Esophagus squamous epithelium (tissue), 5 donors: ENCODE measurements around the gene ARHGEF25. TPM values are rescaled to one million over a fixed set of nuclear protein-coding genes. Genes with fewer than 3 reads are reported as not detected.
A peak's percentile ranks its signal among the peaks of the same experiment; 100 is the strongest.
"Not testable (repeated sequence)": the region's sequence is repeated elsewhere in the genome, so short reads cannot be mapped to it uniquely, and the experiment has no call there.

ENCODE experiments used
- DNase-seq: peaks from one replicate; lab custom pipeline; 2025; lab: John Stamatoyannopoulos, UW
- H3K27ac ChIP-seq, 4 donors: fragments of 200-600 bp; sonication (generic); one replicate each; pipeline ENCODE4 v1.5.1; 2016 to 2019; ENCODE audit warnings: mild to moderate bottlenecking in 1 of 4
- H3K27me3 ChIP-seq, 4 donors: fragments of 200-600 bp; sonication (generic); 1 replicate in 3 of 4; 2 replicates in 1 of 4; pipeline versions ENCODE4 v1.5.1 to v1.6.0; 2017 to 2021; ENCODE audit warnings: antibody characterized with exemption in 1 of 4
- H3K36me3 ChIP-seq, 3 donors: fragments of 200-600 bp; sonication (generic); one replicate each; pipeline ENCODE4 v1.5.1; 2016 to 2019
- H3K4me1 ChIP-seq, 3 donors: fragments of 200-600 bp; sonication (generic); one replicate each; pipeline ENCODE4 v1.5.1; 2017 to 2019
- H3K4me3 ChIP-seq, 4 donors: fragments of 200-600 bp; sonication (generic); 1 replicate in 3 of 4; 2 replicates in 1 of 4; pipeline ENCODE4 v1.5.1; 2016 to 2019; ENCODE audit warnings: mild to moderate bottlenecking in 2 of 4, moderate library complexity in 1 of 4
- H3K9me3 ChIP-seq, 3 donors: fragments of 200-600 bp; sonication (generic); one replicate each; pipeline ENCODE4 v1.5.1; 2016 to 2019
- POLR2A ChIP-seq, 4 donors: fragments of 450-650 bp; IDR thresholded peaks; one replicate each; pipeline ENCODE4 v1.6.1; 2017; ENCODE audit warnings: antibody characterized with exemption in 4 of 4, mild to moderate bottlenecking in 4 of 4, moderate library complexity in 3 of 4
- WGBS, 2 donors: methylation state at CpG; one replicate each; pipeline ENCODE4 v1.1.5; 2018; 5-methylcytosine and 5-hydroxymethylcytosine counted together
- intact Hi-C: fragments of 100-400 bp; cut with DNase I; formaldehyde crosslinking; loops from one replicate; pipeline ENCODE4 v1.15.0; 2022
- total RNA-seq, 4 donors: library from RNA; depleted of rRNA; stranded (reverse); fragments of >200 nt; gene quantifications; one replicate each; pipeline ENCODE4 v1.1.0, GENCODE V29; 2016
- TF ChIP-seq, protein P1 (sequence below), 6 experiments: fragments of 450-650 bp in 4 of 6; fragments of 200-600 bp in 2 of 6; sonication (generic) in 2 of 6; IDR thresholded peaks; one replicate each; pipeline ENCODE4 v1.5.1; 2016 to 2019; ENCODE audit warnings: antibody characterized with exemption in 6 of 6, mild to moderate bottlenecking in 4 of 6, moderate library complexity in 4 of 6
- donor health status: DM: yes; HTN: yes; CAD: no.

Gene ARHGEF25
- total RNA-seq, 4 donors from 2014 or later = 0.76 to 27.7 (median 6.2) TPM

DNA sequence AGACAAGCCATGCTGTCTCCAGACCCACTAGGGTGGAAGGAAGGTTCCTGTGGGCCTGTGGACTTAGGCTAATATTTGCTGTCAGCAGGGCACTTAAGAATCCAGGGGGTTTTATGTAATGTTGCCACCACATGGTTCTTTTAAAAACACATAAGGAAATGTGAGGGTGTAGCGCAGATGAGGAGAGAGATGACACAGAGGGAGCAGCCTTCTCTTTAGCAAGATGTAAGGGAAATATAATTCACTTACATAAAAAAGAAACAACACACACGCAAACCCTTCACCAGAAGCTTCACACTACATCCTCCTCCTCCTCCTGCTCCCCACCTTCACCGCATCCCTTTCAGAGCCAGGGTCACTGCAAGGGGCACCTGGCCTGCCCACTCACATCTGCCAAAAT lies 25.1 kb upstream of the ARHGEF25 start:
- Histone ChIP-seq H3K36me3 (no peaks in the 10 kb centered on the region), H3K4me3 (no peak overlapping the region), H3K4me1 (peaks cover 0 to 7% (median 3%) of the 10 kb centered on the region in 3 donors), H3K9me3 (no peaks in the 10 kb centered on the region), H3K27me3 (peaks cover 0 to 25% (median 0%) of the 10 kb centered on the region in 4 donors), H3K27ac (no peak overlapping the region)
- 87 to 95% methylated on average over 3 of the region's 3 CpGs for WGBS, 2 donors
- no peak for TF ChIP-seq POLR2A (IDR thresholded peaks at IDR 0.05)
- TF ChIP-seq, protein P1, sequence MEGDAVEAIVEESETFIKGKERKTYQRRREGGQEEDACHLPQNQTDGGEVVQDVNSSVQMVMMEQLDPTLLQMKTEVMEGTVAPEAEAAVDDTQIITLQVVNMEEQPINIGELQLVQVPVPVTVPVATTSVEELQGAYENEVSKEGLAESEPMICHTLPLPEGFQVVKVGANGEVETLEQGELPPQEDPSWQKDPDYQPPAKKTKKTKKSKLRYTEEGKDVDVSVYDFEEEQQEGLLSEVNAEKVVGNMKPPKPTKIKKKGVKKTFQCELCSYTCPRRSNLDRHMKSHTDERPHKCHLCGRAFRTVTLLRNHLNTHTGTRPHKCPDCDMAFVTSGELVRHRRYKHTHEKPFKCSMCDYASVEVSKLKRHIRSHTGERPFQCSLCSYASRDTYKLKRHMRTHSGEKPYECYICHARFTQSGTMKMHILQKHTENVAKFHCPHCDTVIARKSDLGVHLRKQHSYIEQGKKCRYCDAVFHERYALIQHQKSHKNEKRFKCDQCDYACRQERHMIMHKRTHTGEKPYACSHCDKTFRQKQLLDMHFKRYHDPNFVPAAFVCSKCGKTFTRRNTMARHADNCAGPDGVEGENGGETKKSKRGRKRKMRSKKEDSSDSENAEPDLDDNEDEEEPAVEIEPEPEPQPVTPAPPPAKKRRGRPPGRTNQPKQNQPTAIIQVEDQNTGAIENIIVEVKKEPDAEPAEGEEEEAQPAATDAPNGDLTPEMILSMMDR (IDR thresholded peaks at IDR 0.05) = no peak
- intact Hi-C loops = no loop called here
- DNase-seq = no peak

DNA sequence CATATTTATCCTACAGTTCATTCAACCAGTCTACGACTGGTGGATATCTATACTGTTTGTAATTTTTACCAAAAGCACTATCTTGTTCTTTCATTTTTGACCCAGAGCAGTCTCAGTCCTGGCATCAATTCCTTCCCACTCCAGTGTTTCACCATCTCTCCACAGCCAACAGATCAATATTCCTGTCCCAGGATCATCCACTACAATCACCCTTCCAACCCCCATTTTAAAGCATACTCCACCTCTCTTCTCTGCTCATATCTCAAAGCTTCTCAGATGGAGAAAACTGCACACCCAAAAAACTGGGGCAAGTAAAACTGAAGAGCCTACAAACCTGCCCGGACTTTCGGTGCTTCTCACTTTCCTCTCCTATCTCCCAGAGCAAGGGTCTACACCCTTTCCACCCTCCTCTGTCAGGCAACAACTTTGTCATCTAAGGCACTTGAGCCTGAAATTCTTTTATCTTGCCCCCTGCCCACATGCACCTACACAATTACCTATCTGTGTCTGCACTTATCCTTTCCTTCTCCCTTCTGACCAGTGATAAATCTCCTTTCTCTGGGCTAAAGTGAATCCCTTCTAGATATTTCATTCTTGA lies 24.3 kb upstream of the ARHGEF25 start:
- no peaks in the 10 kb centered on the region for H3K9me3 ChIP-seq
- H3K27ac ChIP-seq = no peak overlapping the region
- TF ChIP-seq POLR2A (IDR thresholded peaks at IDR 0.05) = no peak
- TF ChIP-seq, protein P1 (IDR thresholded peaks at IDR 0.05) = no peak
- no peaks in the 10 kb centered on the region for H3K36me3 ChIP-seq
- no peak for DNase-seq
- intact Hi-C loops = no loop called here
- peaks cover 0 to 25% (median 0%) of the 10 kb centered on the region in 4 donors for H3K27me3 ChIP-seq
- WGBS, 2 donors = 90 to 91% methylated on average over 3 of the region's 3 CpGs
- H3K4me3 ChIP-seq = no peak overlapping the region
- peaks cover 0 to 12% (median 6%) of the 10 kb centered on the region in 3 donors for H3K4me1 ChIP-seq

DNA sequence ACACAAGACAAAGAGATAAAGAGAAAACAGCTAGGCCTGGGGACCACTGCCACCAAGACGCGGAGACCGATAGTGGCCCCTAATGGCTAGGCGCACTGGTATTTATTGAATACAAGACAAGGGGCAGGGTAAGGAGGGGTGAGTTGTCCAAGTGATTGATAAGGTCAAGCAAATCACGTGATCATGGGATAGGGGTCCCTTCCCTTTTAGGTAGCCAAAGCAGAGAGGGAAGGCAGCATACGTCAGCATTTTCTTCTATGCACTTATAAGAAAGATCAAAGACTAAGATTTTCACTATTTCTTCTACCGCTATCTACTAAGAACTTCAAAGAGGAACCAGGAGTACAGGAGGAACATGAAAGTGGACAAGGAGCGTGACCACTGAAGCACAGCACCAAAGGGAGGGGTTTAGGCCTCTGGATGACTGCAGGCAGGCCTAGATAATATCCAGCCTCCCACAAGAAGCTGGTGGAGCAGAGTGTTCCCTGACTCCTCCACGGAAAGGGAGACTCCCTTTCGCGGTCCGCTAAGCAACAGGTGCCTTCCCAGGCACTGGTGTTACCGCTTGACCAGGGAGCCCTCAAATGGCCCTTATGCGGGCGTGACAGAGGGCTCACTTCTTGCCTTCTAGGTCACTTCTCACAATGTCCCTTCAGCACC lies 22.2 kb upstream of the ARHGEF25 start:
- peaks cover 0 to 28% (median 9%) of the 10 kb centered on the region in 3 donors for H3K4me1 ChIP-seq
- intact Hi-C loops, H3K36me3 ChIP-seq, DNase-seq, H3K4me3 ChIP-seq, H3K9me3 ChIP-seq, H3K27ac ChIP-seq: not testable (repeated sequence)
- 84 to 89% methylated on average over 15 of the region's 15 CpGs for WGBS, 2 donors
- H3K27me3 ChIP-seq = peaks cover 0 to 18% (median 0%) of the 10 kb centered on the region in 4 donors

DNA sequence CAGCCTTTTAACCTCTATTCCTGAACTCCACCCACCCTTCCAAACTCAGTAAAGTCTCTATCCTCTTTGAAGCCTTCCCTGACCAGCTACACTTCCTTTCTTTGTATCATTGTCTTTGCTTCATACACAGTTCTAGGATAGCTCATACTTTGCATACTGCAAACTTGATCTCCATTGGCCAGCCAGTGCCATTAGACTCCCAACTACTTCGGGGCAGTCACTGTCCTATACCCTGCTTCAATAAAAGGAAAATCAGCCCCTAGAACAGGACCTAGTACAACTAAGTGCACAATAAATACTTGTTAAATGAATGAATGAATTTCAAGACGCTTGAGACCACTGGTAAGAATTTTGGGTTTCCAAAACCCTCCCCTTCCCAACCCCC lies 20.8 kb upstream of the ARHGEF25 start:
- Histone ChIP-seq H3K9me3 (no peaks in the 10 kb centered on the region), H3K36me3 (peaks cover 0 to 18% (median 0%) of the 10 kb centered on the region in 3 donors), H3K4me1 (peaks cover 0 to 28% (median 9%) of the 10 kb centered on the region in 3 donors), H3K4me3 (peak overlapping the region; percentile 73 to 94 (median 76)), H3K27ac (peak overlapping the region; percentile 83 to 85 (median 84)), H3K27me3 (peaks cover 0 to 9% (median 0%) of the 10 kb centered on the region in 4 donors)
- no peak for DNase-seq
- intact Hi-C loops = no loop called here
- TF ChIP-seq, protein P1 (IDR thresholded peaks at IDR 0.05) = no peak
- TF ChIP-seq POLR2A (IDR thresholded peaks at IDR 0.05) = no peak
- 11 to 24% methylated on average over 2 of the region's 2 CpGs for WGBS, 2 donors

DNA sequence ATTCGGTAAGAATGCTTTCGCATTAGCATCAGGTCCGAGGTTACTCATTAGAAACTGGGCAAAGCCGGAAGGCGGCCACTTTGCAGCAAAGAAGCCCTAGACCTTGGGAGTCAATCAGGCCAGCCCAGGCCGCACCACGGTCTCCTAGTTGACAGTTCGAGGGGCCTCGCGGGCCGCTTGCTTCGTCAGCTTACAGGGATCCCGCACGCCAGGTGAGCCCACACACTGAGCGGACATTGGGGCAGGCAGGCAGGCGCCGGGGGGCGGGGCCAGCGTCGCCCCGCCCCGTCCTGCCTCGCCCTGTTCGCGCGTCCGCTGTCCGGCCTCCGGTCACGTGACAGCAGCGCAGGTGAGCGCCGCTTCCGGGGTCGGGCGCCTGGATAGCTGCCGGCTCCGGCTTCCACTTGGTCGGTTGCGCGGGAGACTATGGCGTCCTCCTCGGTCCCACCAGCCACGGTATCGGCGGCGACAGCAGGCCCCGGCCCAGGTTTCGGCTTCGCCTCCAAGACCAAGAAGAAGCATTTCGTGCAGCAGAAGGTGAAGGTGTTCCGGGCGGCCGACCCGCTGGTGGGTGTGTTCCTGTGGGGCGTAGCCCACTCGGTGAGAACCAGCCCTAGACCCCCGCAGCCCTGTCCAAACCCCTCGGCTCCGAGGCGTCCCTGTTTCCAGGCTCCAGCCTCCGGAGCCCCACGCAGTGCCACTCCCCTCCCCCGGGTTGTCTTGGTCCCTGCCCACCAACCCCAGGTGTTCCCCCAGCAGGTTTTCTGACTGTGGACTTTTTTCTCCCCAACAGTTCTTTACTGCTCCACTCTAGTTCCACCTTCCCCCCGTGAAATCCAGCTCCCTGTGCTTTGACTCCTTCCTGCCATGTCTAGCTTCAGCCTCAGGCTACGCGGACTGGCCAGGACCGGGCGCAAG lies 20.1 kb upstream of the ARHGEF25 start, which contains the start of gene PIP4K2C:
Gene PIP4K2C (plus strand): TSS at position 329 of the 918 bp plus-strand sequence. CDS start 98 bp downstream, at position 427.
- Histone ChIP-seq H3K36me3 (peaks cover 0 to 24% (median 6%) of the 10 kb centered on the region in 3 donors), H3K4me1 (peaks cover 0 to 28% (median 9%) of the 10 kb centered on the region in 3 donors), H3K9me3 (no peaks in the 10 kb centered on the region), H3K27me3 (peaks cover 0 to 9% (median 0%) of the 10 kb centered on the region in 4 donors), H3K27ac (peak within 1 kb of the TSS; percentile 83 to 85 (median 84)), H3K4me3 (peak within 1 kb of the TSS; percentile 73 to 94 (median 76))
- intact Hi-C loops = no loop called here
- TF ChIP-seq, protein P1 (IDR thresholded peaks at IDR 0.05) = peak in 1 of 6 experiments; percentile 31
- TF ChIP-seq POLR2A (IDR thresholded peaks at IDR 0.05) = peak in 1 of 4 donors; percentile 63
- 0 to 3% methylated on average over 8 to 17 of the region's 69 CpGs for WGBS, 2 donors
- DNase-seq = no peak
